ENCODE measurements around the gene APH1B. TPM values are rescaled to one million over a fixed set of nuclear protein-coding genes. Genes with fewer than 3 reads are reported as not detected.

Gene APH1B
- total and polyA plus RNA-seq, 2 donors (not counting 3 experiments of a cell fraction or from before 2014, with no cell fraction given), result 14.6 to 24.6 TPM

- H3K4me3 ChIP-seq (replicated peaks in 1 of 3; ENCODE audit: insufficient read depth in 1 of 3, low read depth in 1 of 3, low read length in 3 of 3), result no peak overlapping the region
- dilution Hi-C loops (cut with MboI; ENCODE audit: extremely low pct_ligation_motif_present, low sequenced_read_pairs) (no loop called here), intact Hi-C loops (cut with micrococcal nuclease) (no loop called here)
- H3K27me3 ChIP-seq (ENCODE audit: control insufficient read depth in 2 of 2, insufficient read depth in 2 of 2, low read length in 2 of 2), result no peaks in the 10 kb centered on the region
- no peaks in the 10 kb centered on the region for H3K79me2 ChIP-seq (ENCODE audit: control insufficient read depth, insufficient read depth, low read length)
- DNase-seq (ENCODE audit: low read depth, low spot score) (no peak), FAIRE-seq (no peak)
- no TSS peak for BruUV-seq (replicated peaks)
- no peak overlapping the region for H2AFZ ChIP-seq (ENCODE audit: low read depth, low read length)
- no peaks in the 10 kb centered on the region for H3K9me1 ChIP-seq (replicated peaks; ENCODE audit: control insufficient read depth, extremely low read depth, insufficient read depth, low read length)
- H3K4me1 ChIP-seq (ENCODE audit: control insufficient read depth, extremely low read depth, insufficient read depth, low read length), result no peaks in the 10 kb centered on the region
- H3K27ac ChIP-seq (ENCODE audit: insufficient read depth, low read depth, low read length), result no peak overlapping the region
- ChIA-PET CTCF (no interaction called here), POLR2A (no interaction called here)
- no peaks in the 10 kb centered on the region for H4K20me1 ChIP-seq (replicated peaks; ENCODE audit: control insufficient read depth, extremely low read depth, insufficient read depth, low read length)
- H3K36me3 ChIP-seq (ENCODE audit: control insufficient read depth in 2 of 2, extremely low read depth in 1 of 2, insufficient read depth in 2 of 2, low read length in 2 of 2), result peaks cover 0 to 6% of the 10 kb centered on the region in 2 experiments
- no peak overlapping the region for H3K9ac ChIP-seq (replicated peaks; ENCODE audit: extremely low read depth, insufficient read depth, low read length)
- no peak overlapping the region for H3K4me2 ChIP-seq (ENCODE audit: insufficient read depth, low read length)
- no peaks in the 10 kb centered on the region for H3K9me3 ChIP-seq (replicated peaks; ENCODE audit: control insufficient read depth, insufficient read depth, low read length)
- TF ChIP-seq POLR2A (IDR thresholded peaks at IDR 0.05; ENCODE audit: low read depth, low read length) (no peak), POLR2AphosphoS5 (IDR thresholded peaks at IDR 0.05; ENCODE audit: insufficient read depth, low read depth, low read length) (no peak), EZH2 (IDR thresholded peaks at IDR 0.05; ENCODE audit: borderline replicate concordance, low read depth, low read length, severe bottlenecking) (no peak), MAX (IDR thresholded peaks at IDR 0.05; ENCODE audit: insufficient read depth, insufficient read length) (no peak), MYC (IDR thresholded peaks at IDR 0.05; ENCODE audit: low read depth, low read length) (no peak), FOS (IDR thresholded peaks at IDR 0.05; ENCODE audit: borderline replicate concordance, insufficient read depth, low read length) (no peak), JUN (IDR thresholded peaks at IDR 0.05; ENCODE audit: borderline replicate concordance, insufficient read depth, insufficient read length, low read depth) (no peak), GATA2 (IDR thresholded peaks at IDR 0.05; ENCODE audit: insufficient read depth, insufficient read length, low read depth, low read length) (no peak)
- TF ChIP-seq, protein P1, sequence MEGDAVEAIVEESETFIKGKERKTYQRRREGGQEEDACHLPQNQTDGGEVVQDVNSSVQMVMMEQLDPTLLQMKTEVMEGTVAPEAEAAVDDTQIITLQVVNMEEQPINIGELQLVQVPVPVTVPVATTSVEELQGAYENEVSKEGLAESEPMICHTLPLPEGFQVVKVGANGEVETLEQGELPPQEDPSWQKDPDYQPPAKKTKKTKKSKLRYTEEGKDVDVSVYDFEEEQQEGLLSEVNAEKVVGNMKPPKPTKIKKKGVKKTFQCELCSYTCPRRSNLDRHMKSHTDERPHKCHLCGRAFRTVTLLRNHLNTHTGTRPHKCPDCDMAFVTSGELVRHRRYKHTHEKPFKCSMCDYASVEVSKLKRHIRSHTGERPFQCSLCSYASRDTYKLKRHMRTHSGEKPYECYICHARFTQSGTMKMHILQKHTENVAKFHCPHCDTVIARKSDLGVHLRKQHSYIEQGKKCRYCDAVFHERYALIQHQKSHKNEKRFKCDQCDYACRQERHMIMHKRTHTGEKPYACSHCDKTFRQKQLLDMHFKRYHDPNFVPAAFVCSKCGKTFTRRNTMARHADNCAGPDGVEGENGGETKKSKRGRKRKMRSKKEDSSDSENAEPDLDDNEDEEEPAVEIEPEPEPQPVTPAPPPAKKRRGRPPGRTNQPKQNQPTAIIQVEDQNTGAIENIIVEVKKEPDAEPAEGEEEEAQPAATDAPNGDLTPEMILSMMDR (IDR thresholded peaks at IDR 0.05; ENCODE audit: extremely low read depth in 1 of 2, insufficient read depth in 1 of 2, low read depth in 1 of 2, low read length in 2 of 2), result no peak
Measured at GRCh38 chr15:63299943-63300575, 22.7 kb downstream of the APH1B start.
